ENCODE measurements around the gene VSNL1.

Gene VSNL1

DNA sequence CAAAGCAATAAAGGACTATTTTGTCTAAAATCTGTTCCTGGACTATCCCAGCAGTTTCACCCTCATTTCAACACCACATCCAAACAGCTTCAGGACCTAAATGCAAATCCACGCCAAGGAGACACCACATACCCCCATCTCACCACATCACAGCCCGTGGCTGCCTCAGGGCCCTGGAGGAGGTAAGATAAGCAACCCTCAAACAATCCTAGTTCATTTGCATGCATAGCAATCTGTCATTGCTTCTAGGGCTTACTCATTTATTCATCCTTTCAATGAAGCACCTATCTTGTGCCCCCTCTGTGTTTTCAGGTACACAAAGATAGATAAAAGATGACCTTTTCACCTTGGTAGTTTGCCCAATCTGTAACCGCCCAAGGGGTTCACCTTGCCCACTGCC, 86.5 kb downstream of the VSNL1 start:
- Mint-ChIP-seq H3K27ac (no peak overlapping the region), H3K4me3 (no peak overlapping the region), H3K27me3 (ENCODE audit: low read depth) (no peaks in the 10 kb centered on the region), H3K36me3 (ENCODE audit: low read depth) (no peaks in the 10 kb centered on the region), H3K4me1 (ENCODE audit: low read depth) (no peaks in the 10 kb centered on the region), H3K9me3 (no peaks in the 10 kb centered on the region)

GRCh38 chr2:17627434-17627833, 86.9 kb downstream of the VSNL1 start:
- Mint-ChIP-seq H3K36me3 (ENCODE audit: low read depth) (no peaks in the 10 kb centered on the region), H3K9me3 (no peaks in the 10 kb centered on the region), H3K4me3 (no peak overlapping the region), H3K4me1 (ENCODE audit: low read depth) (no peaks in the 10 kb centered on the region), H3K27ac (no peak overlapping the region), H3K27me3 (ENCODE audit: low read depth) (no peaks in the 10 kb centered on the region)

DNA sequence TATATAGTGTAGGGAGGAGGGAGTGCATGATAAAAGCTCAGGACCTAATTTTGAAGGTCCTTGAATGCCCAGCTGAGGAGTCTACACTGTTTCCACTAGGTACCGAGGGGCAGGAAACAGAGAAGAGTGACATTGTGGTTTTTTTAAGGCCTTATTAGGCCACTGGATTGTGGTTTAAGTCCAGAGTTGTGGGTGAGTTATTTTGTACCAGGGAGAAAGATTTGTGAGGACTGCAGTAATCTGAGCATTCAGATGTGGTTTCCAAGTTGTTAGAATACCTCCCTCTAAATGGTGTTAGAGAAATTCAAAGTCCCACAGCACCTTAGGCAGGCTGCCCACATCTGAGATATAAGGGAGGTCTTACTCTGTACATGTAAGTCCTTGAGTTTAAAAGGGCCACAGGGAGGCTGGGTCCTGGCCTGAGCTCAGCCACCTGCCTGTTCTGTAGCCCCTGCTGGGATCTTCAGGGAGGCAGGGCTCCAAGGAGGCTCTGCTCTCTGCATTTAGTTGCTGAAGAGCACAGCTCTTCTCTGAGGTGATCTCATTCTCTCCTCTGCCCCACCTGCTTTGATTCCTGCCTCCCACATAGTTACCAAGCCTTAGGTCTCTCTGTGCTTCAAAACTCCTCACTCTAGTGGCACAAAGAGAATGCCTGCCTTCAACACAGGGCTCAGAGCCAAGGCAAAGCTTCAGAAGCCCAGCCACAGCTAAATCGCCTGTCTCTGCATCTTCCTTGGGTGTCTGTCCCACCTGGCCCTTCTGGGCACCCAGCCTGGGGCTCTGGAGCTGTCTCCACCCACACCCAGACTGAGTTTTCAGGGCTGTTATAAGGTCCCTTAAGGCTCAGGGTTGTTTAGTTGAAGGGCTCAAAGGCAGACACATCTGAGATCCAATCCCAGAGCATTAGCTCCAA, 88.1 kb downstream of the VSNL1 start:
- no peaks in the 10 kb centered on the region for H3K4me1 Mint-ChIP-seq (ENCODE audit: low read depth)
- H3K36me3 Mint-ChIP-seq (ENCODE audit: low read depth), result no peaks in the 10 kb centered on the region
- H3K4me3 Mint-ChIP-seq, result no peak overlapping the region
- no peaks in the 10 kb centered on the region for H3K27me3 Mint-ChIP-seq (ENCODE audit: low read depth)
- no peak overlapping the region for H3K27ac Mint-ChIP-seq
- no peaks in the 10 kb centered on the region for H3K9me3 Mint-ChIP-seq

DNA sequence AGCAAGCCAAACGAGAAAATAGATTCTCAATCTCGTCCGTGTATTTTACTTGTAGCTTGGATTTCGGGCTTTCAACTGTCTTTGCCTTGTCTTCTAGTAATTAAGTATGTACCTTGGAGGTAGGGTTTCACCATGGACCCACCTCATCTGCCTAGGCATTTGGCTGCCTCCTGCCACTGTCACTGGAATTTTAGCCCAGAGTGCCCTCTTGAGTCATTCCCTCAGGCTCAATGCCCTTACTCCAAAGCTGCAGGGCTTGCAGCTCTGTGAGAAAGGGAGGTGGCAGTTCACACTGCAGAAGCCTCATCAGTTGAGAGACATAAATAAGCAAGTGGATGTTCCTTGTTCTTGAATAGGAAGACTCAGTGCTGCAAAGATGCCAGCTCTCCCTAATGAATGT, 89.6 kb downstream of the VSNL1 start:
- H3K27me3 Mint-ChIP-seq (ENCODE audit: low read depth), result no peaks in the 10 kb centered on the region
- no peak overlapping the region for H3K4me3 Mint-ChIP-seq
- H3K4me1 Mint-ChIP-seq (ENCODE audit: low read depth), result no peaks in the 10 kb centered on the region
- no peaks in the 10 kb centered on the region for H3K36me3 Mint-ChIP-seq (ENCODE audit: low read depth)
- H3K9me3 Mint-ChIP-seq, result no peaks in the 10 kb centered on the region
- H3K27ac Mint-ChIP-seq, result no peak overlapping the region

- no peak overlapping the region for H3K4me3 Mint-ChIP-seq
- H3K36me3 Mint-ChIP-seq (ENCODE audit: low read depth), result no peaks in the 10 kb centered on the region
- no peaks in the 10 kb centered on the region for H3K27me3 Mint-ChIP-seq (ENCODE audit: low read depth)
- no peaks in the 10 kb centered on the region for H3K4me1 Mint-ChIP-seq (ENCODE audit: low read depth)
- no peaks in the 10 kb centered on the region for H3K9me3 Mint-ChIP-seq
- H3K27ac Mint-ChIP-seq, result no peak overlapping the region
Measured at GRCh38 chr2:17634997-17635396, 94.5 kb downstream of the VSNL1 start.

GRCh38 chr2:17636257-17636656, 95.8 kb downstream of the VSNL1 start:
- H3K27ac Mint-ChIP-seq, result no peak overlapping the region
- no peaks in the 10 kb centered on the region for H3K4me1 Mint-ChIP-seq (ENCODE audit: low read depth)
- H3K4me3 Mint-ChIP-seq, result no peak overlapping the region
- no peaks in the 10 kb centered on the region for H3K27me3 Mint-ChIP-seq (ENCODE audit: low read depth)
- no peaks in the 10 kb centered on the region for H3K9me3 Mint-ChIP-seq
- no peaks in the 10 kb centered on the region for H3K36me3 Mint-ChIP-seq (ENCODE audit: low read depth)

DNA sequence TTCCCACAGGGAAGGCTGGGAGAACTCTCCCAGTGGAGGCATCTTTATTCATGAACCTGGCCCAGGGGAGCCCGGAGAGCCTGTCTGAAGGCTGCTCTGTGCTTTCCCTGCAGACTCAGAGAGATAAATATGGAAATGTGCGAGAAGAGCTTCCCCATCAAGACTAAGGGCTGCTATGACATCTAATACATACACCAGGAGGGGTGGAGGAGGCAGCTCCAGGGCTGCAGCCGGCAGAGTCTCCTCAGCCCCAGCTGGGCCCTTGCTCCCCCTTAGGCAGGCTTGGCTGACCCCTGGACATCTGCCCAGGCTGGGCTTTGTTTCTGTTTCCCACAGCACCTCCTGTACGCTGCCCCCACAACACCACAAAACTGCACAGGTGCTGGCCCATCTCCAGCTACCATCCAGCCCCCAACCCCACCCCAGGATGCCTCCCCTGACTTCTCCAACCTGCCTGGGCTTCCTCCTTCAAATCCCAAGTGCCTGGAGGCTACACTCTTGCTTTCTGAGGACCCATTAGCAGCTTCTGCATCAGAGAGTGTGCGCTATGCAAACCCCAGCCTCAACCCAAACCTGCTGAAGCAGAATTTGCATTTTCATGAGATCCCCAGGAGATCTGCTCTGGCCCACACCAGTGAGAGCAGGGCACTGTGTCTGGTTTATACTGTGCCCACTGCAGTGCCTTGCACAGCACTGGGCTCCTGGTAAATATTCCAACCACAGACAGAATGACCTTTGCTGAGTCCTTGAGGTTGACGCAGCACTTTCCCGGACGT, 96.8 kb downstream of the VSNL1 start:
- H3K36me3 Mint-ChIP-seq (ENCODE audit: low read depth), result no peaks in the 10 kb centered on the region
- H3K4me1 Mint-ChIP-seq (ENCODE audit: low read depth), result no peaks in the 10 kb centered on the region
- no peak overlapping the region for H3K4me3 Mint-ChIP-seq
- no peaks in the 10 kb centered on the region for H3K9me3 Mint-ChIP-seq
- no peak overlapping the region for H3K27ac Mint-ChIP-seq
- no peaks in the 10 kb centered on the region for H3K27me3 Mint-ChIP-seq (ENCODE audit: low read depth)

- H3K4me3 Mint-ChIP-seq, result no peak overlapping the region
Measured at GRCh38 chr2:17638196-17638743, 97.8 kb downstream of the VSNL1 start.

DNA sequence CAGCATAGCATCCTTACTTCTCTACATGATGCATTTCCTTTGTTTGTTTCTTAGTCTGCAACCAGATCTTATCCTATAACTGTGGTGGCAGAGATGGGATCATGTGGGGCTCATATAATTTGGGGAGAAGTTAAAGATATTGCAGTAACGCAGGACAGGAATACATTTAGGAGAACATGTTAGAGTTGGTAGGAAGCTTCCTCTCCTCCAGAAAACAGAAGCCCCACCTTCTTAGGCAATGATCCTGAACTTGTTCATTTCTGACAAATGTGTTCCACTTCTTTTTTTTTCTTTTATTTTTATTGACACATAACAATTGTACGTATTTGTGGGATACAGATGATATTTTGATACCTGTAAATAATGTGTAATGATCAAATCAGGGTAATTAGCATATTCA, 99.9 kb downstream of the VSNL1 start:
- H3K27ac Mint-ChIP-seq, result no peak overlapping the region
- no peaks in the 10 kb centered on the region for H3K9me3 Mint-ChIP-seq
- peaks cover 8% of the 10 kb centered on the region for H3K4me1 Mint-ChIP-seq (ENCODE audit: low read depth)
- no peaks in the 10 kb centered on the region for H3K36me3 Mint-ChIP-seq (ENCODE audit: low read depth)
- H3K27me3 Mint-ChIP-seq (ENCODE audit: low read depth), result no peaks in the 10 kb centered on the region
- no peak overlapping the region for H3K4me3 Mint-ChIP-seq

More at GRCh38 chr2:17638196-17638743, 97.8 kb downstream of the VSNL1 start:
- Mint-ChIP-seq H3K27ac (no peak overlapping the region), H3K4me1 (ENCODE audit: low read depth) (peaks cover 3% of the 10 kb centered on the region), H3K9me3 (no peaks in the 10 kb centered on the region), H3K36me3 (ENCODE audit: low read depth) (no peaks in the 10 kb centered on the region), H3K27me3 (ENCODE audit: low read depth) (no peaks in the 10 kb centered on the region)

GRCh38 chr2:17643031-17643615, 102.6 kb downstream of the VSNL1 start:
- Mint-ChIP-seq H3K27ac (no peak overlapping the region), H3K36me3 (ENCODE audit: low read depth) (no peaks in the 10 kb centered on the region), H3K27me3 (ENCODE audit: low read depth) (no peaks in the 10 kb centered on the region), H3K4me3 (no peak overlapping the region), H3K4me1 (ENCODE audit: low read depth) (peaks cover 8% of the 10 kb centered on the region), H3K9me3 (no peaks in the 10 kb centered on the region)

- H3K9me3 Mint-ChIP-seq, result no peaks in the 10 kb centered on the region
- no peaks in the 10 kb centered on the region for H3K27me3 Mint-ChIP-seq (ENCODE audit: low read depth)
- no peak overlapping the region for H3K4me3 Mint-ChIP-seq
- no peak overlapping the region for H3K27ac Mint-ChIP-seq
- H3K36me3 Mint-ChIP-seq (ENCODE audit: low read depth), result no peaks in the 10 kb centered on the region
- peaks cover 8% of the 10 kb centered on the region for H3K4me1 Mint-ChIP-seq (ENCODE audit: low read depth)
Measured at GRCh38 chr2:17644997-17645720, 104.7 kb downstream of the VSNL1 start.

GRCh38 chr2:17646081-17646554, 105.6 kb downstream of the VSNL1 start:
- Mint-ChIP-seq H3K27ac (no peak overlapping the region), H3K36me3 (ENCODE audit: low read depth) (no peaks in the 10 kb centered on the region), H3K27me3 (ENCODE audit: low read depth) (no peaks in the 10 kb centered on the region), H3K4me1 (ENCODE audit: low read depth) (peaks cover 8% of the 10 kb centered on the region), H3K4me3 (no peak overlapping the region), H3K9me3 (no peaks in the 10 kb centered on the region)

DNA sequence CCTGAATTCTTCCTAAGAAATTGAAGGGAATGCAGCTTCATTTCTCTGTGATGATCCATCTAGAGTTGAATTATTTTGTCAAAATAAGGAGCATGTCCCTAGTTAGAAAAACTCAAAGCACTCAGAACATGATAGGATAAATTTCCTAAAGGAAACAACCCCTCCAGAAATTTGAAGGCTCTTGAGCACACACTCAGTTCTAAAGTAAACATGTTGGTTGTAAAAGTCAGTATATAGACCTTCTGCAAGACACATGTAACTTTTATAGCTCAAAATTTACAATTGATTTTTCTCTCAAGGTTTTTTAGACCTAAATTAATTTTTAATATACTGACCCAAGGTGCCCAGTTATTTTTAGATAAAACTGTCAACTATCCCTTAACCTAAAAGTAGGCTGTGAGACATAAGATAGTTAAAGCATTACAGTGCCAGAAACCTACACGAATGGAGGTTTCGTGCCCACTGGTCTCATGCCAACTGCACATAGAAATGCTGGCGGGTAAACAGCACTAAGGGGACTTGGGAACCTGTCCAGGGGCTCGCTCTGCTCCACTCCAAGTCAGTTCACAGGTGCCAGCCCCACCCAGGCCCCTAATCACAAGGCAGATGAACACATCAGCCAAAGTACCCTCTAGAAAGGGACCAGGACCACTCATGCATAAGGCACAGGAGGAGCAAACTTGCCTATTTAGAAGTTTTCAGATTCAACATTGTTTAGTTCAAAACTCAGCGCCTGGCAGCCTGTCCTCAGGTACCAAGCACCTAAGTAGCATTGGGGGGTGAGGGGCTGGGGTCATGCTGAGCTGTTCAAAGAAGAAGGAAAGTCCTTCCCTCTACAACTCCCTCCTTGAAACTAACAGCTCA, 106.6 kb downstream of the VSNL1 start:
- peaks cover 8% of the 10 kb centered on the region for H3K4me1 Mint-ChIP-seq (ENCODE audit: low read depth)
- H3K27ac Mint-ChIP-seq, result no peak overlapping the region
- no peaks in the 10 kb centered on the region for H3K36me3 Mint-ChIP-seq (ENCODE audit: low read depth)
- no peak overlapping the region for H3K4me3 Mint-ChIP-seq
- no peaks in the 10 kb centered on the region for H3K9me3 Mint-ChIP-seq
- no peaks in the 10 kb centered on the region for H3K27me3 Mint-ChIP-seq (ENCODE audit: low read depth)

Measured in T-helper 1 cell treated with Interleukin-12 subunit alpha and Interleukin-12 subunit beta and Interleukin-4 antibody, amounts not matched to agents 30 μg/mL and 1 μg/mL, for 36 hours (primary cell).